GM19463 (cell line): ENCODE data around the gene TTC28.
"Not testable (repeated sequence)": the region's sequence is repeated elsewhere in the genome, so short reads cannot be mapped to it uniquely, and the experiment has no call there.

Experiments used
- ATAC-seq: cut with Tn5 transposase; IDR thresholded peaks from one replicate; pipeline ENCODE4 v1.9.1; 2021; ENCODE audit warnings: mild to moderate bottlenecking, moderate library complexity; ENCODE audit not compliant: unreplicated experiment

TTC28 gene

DNA sequence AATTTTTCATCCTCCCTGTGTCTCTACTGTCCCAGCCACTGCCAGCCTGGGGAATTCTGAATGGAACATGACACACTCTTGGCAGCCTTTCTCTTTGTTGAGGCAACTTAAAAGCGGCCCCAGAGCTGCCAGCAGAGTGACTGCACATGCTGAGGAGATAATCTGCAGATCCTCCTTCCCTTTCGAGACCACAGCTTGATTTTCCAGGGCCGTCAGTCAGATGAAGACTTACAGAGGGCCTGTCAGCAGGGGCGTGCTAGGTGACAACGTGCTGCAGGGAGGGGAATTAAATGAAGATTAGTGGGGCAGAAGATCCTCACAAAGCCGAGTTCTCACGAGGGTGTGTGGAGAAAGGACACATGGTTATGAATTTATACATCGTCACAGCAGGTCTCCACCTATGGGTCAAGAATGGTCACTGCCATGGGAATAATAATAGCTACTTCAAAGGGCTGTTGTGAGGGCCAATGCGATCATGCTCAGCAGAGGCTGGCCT lies 567.0 kb downstream of the TTC28 start:
- ATAC-seq, result no peak

DNA sequence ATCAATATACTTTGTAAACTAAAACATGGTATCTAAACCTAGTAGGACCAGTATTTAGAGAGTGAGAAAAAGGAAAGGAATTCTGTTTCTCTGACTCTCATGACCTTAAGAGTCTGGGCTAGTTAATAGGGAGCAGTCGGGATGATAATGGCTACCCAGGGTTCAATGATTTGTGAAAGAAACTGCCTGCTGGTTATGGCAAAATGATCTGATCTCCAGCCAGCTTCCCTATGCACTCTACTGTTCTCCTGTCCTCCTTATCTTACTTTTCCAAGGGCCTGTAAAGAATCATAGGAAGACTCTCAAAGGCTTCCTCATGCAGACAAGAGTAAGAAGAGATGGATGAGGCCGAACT lies 567.5 kb downstream of the TTC28 start:
- ATAC-seq, result no peak

DNA sequence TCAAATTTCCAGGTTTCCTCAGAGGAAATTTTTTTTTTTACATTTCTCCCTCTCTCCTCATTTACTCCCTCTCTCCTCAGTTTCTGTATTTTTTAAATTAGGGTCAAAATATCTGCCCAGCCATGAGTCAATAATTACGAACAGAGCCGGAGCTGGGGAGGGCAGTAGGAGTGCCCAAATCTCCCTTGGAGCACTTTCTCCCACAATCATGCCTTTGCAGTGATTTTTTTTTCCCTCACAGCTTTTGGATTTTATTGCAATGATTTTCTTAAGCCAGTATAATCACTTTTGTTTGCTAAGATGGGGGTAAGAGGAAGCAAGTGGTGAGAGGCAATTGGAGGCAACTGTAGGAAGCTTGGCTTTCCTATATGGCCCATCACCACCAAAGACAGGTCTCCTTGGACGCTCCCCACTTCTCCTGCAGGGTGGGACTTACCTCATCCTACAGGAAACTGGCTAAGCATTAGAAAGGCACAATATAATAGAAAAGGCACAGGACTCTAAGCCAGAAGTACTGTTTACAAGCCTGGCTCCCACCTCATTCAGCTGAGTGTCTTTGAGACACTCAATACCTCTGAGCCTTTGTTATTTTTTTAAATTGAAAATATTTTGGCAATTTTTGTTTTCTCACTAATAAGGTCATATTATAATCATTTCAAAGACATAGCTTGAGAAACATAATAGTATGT lies 568.0 kb downstream of the TTC28 start:
- ATAC-seq, result no peak

DNA sequence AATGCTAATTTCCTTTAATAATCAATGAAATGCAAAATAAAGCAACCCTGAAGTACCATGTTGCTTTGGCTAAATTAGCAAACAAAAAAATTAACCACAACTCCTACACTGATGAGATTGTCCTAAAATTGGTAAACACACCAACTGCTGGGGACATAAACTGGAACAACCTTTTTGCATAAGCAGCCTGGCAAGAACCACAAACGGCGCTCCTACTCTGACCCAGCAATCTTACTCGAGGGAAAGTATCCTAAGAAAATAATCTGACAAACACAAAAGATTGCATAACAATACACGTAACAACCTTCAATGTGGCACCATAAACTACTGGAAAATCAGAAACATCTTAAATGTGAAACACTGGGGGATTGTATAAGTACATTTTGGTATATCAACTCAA lies 570.8 kb downstream of the TTC28 start:
- ATAC-seq, result no peak

DNA sequence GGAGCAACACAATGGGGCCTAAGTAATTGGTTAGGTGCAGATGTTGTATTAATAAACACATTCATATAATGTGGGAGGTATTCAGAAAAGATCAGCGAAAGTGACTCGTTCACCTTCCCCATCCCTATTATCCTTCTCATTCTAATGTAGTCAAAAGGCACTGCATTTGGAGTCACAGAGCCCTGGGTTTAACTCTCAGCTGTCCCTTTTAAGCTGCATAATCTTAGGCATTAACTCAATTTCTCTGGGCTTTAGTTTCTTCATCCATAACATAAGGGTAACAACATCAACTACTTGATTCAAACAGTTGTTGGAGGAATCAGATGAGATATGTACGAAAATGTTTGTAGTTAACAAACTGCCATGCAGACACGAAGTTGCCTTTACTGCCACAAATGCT lies 573.0 kb downstream of the TTC28 start:
- ATAC-seq, result no peak

DNA sequence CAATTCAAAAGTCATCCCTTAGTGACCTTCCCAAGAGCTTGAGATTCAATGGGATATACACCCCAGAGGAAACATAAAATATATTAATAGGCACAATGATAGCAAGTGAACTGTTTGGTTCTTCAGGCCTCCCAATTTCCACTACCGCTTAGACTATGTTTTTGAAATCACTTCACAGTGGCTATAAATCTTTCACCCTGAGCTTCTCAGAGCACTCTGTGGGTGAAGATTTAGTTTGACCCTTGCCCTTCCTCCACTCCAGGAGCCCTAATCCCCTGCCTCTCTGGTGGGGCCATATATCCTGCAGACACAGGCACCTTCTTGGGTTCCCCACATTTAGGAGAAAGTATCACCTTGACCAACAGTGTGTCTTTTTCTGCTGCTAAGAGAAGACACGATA lies 573.7 kb downstream of the TTC28 start:
- ATAC-seq, result no peak

DNA sequence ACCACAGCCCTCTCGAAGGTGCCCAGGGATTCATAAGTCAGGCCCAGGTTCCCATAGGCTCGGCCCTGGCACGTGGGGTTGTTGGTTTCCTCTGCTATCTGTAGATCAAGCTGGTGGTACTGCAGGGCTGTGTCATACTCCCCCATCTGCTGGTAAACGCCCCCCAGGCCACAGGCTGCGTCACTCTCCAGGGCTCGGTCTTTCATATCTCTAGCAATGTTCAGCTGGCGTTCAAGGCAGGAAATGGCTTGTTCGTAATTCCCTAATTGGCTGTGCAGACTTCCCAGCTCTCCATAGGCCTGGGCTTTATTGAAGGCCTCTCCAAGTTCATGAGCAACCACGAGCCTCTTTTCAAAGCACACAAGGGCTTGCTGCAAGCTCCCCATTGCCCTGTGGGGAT lies 574.2 kb downstream of the TTC28 start:
- no peak for ATAC-seq

DNA sequence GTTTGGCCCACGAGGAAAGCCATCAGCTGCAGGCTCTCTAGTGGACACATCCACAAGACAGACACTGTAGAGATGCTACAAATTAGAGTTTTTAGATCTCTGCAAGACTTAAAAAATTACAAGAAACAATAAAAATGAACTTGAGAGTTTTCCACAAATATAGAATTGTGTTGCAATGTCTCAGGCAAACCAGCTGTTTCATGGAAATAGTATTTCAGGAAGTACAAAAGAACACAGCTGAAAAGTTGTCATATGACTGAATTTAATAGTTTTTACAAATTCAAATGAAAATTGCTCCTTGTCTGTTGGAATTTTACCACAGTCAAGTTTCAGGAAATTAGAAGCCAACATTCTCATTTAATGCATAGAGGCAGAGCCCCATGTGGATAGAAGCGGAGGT lies 576.0 kb downstream of the TTC28 start:
- ATAC-seq, result no peak

DNA sequence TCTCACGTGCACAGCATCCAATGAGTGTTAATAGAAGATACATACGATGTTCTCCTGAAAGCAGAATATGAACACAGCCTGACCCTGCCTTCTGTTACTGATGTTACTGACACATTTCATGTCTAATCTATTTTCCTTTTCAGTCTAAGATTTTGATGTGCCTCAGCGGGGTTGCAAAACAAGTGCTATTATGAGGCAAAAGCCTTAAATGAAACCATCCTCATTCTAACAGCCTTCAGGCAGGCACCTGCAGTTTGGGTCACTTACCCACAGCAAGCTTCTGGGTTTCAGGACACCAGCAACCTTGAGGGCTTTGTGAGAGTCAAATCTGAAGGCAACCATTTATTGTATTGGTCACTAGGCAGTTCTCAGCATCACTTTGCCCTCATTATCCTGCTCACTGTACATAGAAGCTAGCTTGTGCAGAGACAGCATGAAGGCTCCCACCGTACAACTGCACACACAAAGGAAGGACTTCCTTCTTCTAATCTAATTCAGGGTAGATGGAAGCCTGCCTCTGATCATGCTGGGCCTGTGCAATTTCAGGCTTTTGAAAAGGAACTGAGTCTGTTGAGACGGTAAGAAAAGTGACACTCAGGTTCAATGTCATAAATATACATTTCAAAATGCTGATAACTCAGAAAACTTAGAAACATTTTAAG lies 577.4 kb downstream of the TTC28 start:
- ATAC-seq, result no peak

DNA sequence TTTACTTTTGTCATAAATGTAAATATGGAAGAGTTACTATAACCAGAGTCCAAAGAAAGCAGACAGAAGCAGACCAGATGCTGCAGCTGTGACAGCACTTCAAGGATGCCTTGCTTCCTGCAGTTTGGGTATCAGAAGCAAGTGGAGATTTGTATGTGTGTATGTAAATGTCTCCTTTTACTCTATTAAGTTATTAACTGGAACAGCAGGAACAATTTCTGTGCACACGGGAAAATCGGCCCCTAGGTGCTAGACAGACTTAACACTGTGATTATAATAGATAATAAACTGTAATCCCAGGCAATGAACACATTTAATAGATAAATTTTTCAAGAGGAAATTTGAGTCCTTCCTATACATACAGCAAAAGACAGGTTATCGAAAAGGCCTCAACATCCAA lies 582.0 kb downstream of the TTC28 start:
- no peak for ATAC-seq

DNA sequence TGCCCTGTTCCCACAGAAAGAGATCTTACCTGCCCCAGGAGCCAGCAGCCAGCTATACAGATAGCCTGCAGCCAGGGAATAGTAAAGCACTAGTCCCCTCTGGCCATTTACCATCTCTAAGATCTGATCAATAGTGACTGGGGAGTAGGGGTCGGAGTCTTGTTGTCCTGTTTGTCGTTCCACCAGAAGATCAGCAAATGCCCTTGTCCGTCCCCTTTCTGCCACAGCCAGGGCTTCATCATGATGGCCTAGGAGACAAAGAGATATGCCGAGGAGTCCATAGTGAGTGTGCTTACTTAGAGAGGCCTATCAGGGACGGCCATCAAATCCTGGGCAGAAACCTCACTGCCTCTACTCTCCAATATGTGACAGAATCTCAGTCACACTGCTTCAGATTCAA lies 583.5 kb downstream of the TTC28 start:
- ATAC-seq, result no peak

DNA sequence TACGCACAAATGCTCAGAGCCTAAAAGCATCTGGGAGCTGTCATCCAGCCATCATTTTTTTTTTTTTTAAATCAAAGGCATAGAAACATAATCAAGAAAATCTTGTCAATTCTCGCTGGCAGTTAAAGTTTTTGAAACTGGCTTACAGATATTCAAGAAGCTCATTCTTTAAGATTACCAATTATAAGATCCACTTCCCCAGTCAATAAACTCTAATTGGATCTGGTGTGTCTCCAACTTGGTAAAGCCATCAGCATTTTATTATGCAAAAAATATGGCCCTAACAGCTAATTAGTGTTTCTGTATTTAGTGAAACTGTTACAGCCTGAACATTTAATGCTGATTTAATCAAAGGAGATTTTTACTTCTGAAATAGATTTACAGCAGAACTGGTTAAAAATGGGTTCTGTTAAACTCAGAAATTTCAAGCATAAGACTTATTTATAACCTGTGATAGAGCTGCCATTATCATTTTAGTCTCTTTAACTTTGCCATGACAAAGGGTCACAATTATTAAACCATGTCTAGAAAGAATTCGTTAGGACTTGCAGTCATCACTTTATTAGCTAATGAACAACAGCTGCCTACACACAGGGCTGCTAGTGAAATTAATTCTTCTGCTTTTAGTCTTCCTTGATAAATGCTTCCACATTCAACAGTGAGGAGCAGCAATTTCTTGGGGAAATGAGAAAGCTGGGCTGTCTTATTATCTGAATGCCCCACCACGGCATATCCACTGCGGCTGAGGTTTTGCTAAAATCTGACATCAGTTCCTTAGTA lies 584.1 kb downstream of the TTC28 start:
- ATAC-seq, result no peak

DNA sequence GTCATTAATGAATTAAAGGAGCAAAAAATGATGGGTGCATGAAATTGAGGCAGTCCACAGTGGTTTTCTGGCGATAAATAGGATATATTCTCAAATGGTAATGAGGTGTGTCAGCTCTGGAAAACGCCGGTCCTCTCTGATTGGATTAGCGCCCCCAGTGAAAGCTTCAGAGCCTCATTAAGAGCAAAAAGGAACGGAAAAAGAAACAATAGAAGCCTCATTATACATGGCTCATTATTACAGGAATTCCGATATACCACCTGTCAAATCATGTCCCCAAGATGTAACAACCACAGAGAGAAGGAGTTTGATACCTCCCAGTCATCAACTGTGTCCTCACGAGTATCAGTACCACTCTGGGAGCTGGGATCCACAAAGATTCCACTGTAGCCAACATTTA lies 584.9 kb downstream of the TTC28 start:
- ATAC-seq, result no peak

DNA sequence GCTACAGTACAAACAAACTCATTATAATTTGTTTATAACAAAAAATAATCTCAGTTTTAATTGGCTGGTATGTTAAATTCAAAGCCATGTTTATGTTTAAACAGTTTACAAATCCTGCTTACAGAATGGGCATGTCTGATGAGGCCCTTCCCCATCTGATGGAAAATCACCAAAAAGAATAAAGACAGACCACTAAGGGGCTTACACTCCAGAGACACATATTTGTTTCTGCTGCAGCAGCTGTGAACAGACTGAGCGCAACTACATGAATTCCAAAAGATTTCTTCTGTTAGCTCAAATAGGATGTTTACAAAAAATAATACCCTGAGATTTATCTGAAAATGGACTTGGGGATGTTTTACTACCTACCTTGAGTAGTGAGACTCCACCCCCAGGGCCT lies 585.9 kb downstream of the TTC28 start:
- ATAC-seq, result no peak

DNA sequence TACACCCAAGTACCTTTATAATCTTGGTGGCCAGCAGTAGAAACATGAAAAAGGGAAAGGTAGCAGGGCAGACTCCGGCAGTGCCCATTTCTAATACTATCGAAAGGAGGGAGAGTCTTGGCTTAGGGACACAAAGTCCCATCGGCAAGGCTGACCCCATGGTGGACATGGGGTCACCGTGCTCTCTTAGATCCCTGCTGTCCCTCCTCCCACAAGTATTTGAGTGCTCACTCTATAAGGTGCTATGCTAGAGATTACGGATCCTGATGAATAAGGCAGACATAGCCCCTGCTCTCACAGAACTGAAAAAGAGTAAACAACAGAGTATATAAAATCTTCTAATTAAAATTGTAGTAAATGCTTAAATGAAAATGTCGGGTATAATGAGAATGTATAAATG lies 588.2 kb downstream of the TTC28 start:
- no peak for ATAC-seq

DNA sequence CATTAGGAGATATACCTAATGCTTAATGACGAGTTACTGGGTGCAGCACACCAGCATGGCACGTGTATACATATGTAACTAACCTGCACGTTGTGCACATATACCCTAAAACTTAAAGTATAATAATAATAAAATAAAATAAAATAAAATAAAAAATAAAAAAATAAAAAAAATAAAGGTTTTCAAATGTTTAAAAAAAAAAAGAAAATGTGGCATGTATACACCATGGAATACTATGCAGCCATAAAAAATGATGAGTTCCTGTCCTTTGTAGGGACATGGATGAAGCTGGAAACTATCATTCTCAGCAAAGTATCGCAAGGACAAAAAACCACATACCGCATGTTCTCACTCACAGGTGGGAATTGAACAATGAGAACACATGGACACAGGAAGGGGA lies 590.1 kb downstream of the TTC28 start:
- not testable (repeated sequence) for ATAC-seq

DNA sequence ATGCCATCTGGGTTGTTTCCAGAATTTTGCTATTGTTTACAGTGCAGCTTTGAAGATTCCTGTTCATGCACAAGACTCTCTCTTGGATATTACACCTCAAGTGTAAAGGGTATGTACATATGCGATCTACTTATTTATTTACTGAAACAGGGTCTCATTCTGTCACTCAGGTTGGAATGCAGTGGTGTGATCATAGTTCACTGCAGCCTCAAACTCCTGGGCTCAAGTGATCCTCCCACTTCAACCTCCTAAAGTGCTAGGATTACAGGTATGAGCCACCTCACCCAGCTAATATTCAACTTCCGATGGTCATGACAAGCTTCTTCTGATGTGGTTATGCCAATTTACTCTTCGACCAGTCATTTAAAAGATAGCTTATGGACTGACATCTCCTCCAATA lies 602.5 kb downstream of the TTC28 start:
- no peak for ATAC-seq

DNA sequence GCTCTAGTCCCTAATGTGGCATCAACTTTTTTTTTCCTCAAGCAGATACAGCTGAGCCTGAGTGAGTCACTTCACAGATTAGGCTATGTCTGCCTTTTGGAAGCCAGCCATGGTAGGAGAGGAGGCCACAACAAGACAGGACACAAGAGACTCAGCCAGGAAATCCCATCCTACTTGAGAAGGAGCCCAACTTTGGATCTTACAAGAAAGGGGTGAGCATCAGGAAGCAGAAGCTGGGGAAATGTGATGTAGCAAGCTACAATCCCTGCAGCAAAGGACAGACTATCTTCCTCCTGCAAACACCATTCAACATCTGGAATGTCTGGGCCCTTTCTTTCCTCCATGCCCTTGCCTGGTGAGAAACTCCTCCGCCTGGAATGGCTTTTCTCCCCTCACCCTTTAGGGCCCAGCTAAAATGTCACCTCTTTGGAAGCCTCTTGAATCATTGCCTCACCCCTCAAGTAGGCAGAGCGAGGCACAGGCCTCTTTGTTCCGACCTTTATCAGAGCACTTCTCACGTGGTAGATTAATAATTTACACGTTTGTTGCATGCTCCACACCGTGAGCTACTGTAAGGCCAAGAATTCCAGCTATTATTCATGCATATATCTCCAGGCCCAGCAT lies 604.2 kb downstream of the TTC28 start:
- ATAC-seq, result no peak

DNA sequence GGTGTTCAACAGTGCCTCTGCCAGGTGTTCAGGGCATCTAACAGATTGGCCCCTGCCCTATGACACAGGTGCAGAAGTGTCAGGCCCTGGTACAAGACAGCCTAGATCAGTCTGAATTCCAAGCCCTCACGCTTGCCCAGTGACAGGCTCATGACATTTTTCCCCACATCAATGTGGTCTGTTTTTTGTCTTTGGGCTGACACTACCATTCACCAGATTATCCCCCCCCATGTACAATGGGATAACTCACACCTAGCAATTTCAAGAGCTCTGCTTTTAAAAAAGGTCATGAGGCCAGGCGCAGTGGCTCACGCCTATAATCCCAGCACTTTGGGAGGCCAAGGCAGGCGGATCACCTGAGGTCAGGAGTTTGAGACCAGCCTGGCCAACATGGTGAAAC lies 605.1 kb downstream of the TTC28 start:
- ATAC-seq, result no peak

DNA sequence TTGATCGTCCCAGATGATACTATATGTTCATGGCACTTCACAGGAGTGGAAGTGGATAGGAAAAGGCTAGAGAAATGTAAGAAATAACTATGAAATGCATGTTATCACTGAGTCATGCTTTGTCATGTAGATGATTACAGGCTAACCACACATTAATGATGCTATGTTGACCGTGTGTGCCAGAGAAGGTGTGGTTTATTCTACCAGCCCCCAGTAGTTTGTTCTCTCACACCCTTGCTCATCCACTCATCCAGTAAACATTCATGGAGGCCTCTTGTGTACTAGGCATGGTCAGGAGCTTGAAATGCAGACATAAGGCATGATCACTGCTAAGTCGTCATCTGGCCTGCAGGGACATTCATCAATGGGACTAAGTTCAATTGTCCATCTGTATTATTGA lies 607.6 kb downstream of the TTC28 start:
- no peak for ATAC-seq

DNA sequence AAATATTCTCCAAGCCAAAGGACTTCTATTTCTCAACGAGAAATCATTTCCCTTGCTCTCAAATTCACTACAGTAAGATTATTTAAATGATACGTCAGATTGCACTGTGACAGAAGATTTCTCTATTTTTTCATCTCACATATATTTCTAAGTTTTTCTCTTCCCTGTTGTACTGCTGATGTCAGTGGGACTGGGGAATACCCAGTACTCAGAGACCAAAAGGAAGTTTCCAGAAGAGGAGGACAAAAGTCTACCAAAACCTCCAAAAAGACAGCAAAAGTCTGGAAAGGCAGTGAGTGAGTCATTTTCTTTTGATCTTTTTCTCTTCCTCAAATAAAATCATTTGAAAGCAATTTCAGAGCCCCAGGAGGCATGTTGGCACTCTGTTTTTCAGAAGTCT lies 610.8 kb downstream of the TTC28 start:
- ATAC-seq, result no peak

DNA sequence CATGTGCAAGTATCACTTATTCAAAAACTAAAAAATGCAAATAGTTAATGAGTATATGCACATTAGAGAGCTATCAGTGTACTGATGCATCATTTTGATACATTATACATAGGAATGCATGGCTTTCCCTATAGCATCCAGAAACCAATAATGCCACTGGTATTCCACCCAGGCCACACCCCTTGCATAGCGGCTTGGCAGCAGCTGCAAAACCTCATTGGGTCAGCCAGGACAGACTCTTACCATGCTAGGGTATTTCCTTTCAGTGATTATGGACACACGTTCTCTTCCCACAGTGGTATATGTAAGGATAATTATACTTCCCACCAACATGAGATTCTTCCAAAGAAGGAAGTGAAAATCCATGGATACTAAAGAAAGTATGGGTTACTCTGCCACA lies 614.7 kb downstream of the TTC28 start:
- ATAC-seq, result no peak
